Measurements from ENCODE around the gene CDH16.

DNA sequence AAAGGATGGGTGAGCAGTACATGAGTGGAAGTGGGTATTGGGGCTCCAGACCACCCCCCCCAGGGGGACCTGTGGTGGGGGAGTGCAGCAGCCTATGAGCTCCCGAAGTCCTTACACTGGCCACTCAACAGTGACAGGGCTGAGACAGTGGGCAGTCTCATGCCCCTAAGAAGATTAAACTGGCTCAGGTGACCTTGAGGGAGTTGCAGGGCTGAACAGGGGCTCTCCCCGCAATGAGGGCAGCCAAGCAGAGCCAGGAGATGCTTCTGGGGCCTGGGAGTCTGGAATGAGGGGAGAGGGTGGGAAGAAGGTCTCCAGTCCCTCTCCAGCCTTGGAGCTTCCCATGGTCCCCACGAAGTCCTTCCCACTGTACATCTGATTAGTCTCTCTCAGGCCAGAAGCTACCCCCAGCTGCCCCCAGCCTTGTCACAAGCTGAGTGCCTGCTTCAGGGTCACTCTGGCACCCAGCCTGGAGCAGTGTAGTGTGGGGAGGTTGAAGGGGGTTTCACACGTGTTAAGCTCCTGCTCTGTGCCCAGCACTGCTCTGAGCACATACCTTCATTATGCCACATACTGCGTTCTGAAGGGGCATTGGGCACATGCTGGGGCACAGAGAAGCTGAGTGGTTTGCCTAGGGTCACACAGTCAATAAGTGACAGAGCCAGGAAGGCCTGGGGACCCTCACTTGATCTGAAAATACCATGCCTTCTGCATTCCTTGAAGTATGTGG is 1.0 kb upstream of the CDH16 start:
- TF ChIP-seq POLR2A (IDR thresholded peaks at IDR 0.05; ENCODE audit: low read length) (no peak), GATA1 (IDR thresholded peaks at IDR 0.05; ENCODE audit: low read depth, low read length) (no peak)
